ENCODE results near the gene FRAS1.

DNA sequence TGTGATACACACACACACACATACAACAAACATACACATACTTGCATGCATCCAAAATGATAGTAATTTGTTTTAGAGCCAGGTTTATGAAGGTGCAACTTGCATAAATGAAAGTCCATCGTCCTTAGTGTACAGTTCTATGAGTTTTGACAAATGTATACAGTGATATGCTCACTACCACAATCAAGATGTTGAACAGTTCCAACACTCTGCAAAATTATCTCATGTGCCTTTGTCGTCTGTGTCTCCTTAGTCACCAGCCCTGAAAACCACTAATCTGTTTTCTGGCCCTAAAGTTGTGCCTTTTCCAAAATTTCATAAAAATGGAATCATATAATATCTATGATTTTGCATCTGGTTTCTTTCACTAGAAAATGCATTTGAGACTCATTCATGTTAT, 426.7 kb downstream of the FRAS1 start:
- TF ChIP-seq GATA3 (IDR thresholded peaks at IDR 0.05; ENCODE audit: low read depth, low read length): no peak
- TF ChIP-seq GATA2 (IDR thresholded peaks at IDR 0.05; ENCODE audit: low read depth, low read length): no peak
